Tibial artery (tissue), 4 donors: ENCODE results near the gene JPT2.
A peak's percentile ranks its signal among the peaks of the same experiment; 100 is the strongest.

Experiments used
- DNase-seq, 2 donors: peaks; one replicate each; pipeline ENCODE4 v3.0.0-alpha.2; 2019
- H3K27ac ChIP-seq, 2 donors: fragments of 200-600 bp; sonication (generic) in 1 of 2; 1 replicate in 1 of 2; 2 replicates in 1 of 2; pipeline ENCODE4 v1.5.1; 2018 to 2019; ENCODE audit warnings: mild to moderate bottlenecking in 1 of 2
- H3K27me3 ChIP-seq, 2 donors: fragments of 200-600 bp; sonication (generic) in 1 of 2; one replicate each; pipeline versions ENCODE4 v1.5.1 to v1.6.0; 2016 to 2019
- H3K36me3 ChIP-seq, 3 donors: fragments of 200-600 bp; sonication (generic) in 2 of 3; one replicate each; pipeline ENCODE4 v1.5.1; 2016 to 2019; ENCODE audit warnings: mild to moderate bottlenecking in 2 of 3
- H3K4me1 ChIP-seq, 4 donors: fragments of 200-600 bp; sonication (generic) in 2 of 4; 1 replicate in 3 of 4; 2 replicates in 1 of 4; pipeline ENCODE4 v1.5.1; 2016 to 2019
- H3K4me3 ChIP-seq, 2 donors: fragments of 200-600 bp; sonication (generic) in 1 of 2; 1 replicate in 1 of 2; 2 replicates in 1 of 2; pipeline ENCODE4 v1.5.1; 2018 to 2019; ENCODE audit warnings: mild to moderate bottlenecking in 2 of 2
- H3K9me3 ChIP-seq, 3 donors: fragments of 200-600 bp; sonication (generic) in 1 of 3; one replicate each; pipeline ENCODE4 v1.5.1; 2016 to 2019
- CTCF ChIP-seq, 2 experiments: fragments of 200-600 bp in 1 of 2; fragments of 450-650 bp in 1 of 2; IDR thresholded peaks; one replicate each; pipeline ENCODE4 v1.5.1; 2017 to 2019; ENCODE audit warnings: antibody characterized with exemption in 2 of 2, mild to moderate bottlenecking in 1 of 2, moderate library complexity in 1 of 2
- intact Hi-C: fragments of 100-400 bp; cut with DNase I; formaldehyde crosslinking; loops from one replicate; pipeline ENCODE4 v1.15.0; 2023; ENCODE audit warnings: low total_unique reads

JPT2 gene

DNA sequence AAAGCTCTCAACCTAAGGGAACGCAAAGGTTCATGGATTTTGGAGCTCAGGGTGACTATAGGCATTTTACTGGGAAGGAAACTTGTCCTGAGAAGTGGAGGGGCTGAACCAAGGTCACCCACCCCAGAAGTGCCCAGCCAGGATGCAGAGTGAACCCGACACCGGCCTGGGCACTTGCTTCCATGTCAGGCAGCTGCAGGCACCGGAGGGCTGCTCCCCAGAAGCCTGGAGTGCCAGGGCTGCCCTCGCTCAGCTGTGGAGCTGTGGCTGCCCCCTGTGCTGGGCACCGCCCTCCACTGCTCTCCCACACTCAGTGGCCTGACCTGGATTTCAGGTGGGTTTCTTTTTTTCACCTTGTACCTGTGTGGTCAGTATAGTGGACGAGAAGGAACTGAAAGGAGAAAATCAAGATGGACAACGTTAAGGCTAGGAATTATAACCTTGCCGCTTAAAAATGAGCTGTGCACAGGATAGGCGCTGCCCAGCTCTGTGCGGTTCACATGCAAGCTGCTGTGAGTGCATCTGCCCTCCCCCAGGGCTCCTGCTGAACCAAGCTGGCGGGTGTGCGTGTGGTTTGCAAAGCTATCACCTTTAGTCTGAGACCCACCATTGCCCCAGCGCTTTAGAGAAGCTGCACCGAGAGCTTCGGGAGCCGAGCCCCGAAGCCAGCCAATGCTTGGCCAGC lies 30.1 kb downstream of the JPT2 start:
- peaks cover 0 to 45% (median 29%) of the 10 kb centered on the region in 4 donors for H3K4me1 ChIP-seq

DNA sequence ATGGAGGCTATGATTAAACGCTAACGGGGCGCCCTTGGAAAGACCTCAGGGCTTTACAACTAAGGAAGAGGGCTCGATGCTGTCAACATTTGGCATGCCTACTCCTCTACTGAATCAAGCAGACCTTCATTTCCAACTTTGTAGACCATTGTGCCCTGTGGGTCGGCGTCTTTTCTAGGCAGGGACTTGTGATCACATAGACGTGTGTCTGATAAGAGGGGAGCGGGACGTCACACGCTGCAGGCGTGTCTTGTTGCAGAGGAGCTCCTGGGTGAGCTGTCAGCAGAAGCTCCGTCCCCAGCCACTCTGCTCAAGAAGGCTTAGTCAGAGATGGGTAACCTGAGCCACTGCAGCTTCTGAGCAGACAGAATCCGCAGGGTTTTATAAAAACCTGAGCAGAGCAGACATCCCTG lies 30.7 kb downstream of the JPT2 start:
- H3K9me3 ChIP-seq, result no peaks in the 10 kb centered on the region
- H3K4me3 ChIP-seq, result no peak overlapping the region
- H3K27ac ChIP-seq, result no peak overlapping the region
- peaks cover 0 to 50% (median 29%) of the 10 kb centered on the region in 4 donors for H3K4me1 ChIP-seq
- DNase-seq, result no peak
- peaks cover 0 to 13% (median 0%) of the 10 kb centered on the region in 3 donors for H3K36me3 ChIP-seq
- H3K27me3 ChIP-seq, result no peaks in the 10 kb centered on the region
- TF ChIP-seq CTCF (IDR thresholded peaks at IDR 0.05), result no peak
- intact Hi-C loops, result no loop called here

More for the DNA sequence above, 30.1 kb downstream of the JPT2 start:
- no peak for TF ChIP-seq CTCF (IDR thresholded peaks at IDR 0.05)
- Histone ChIP-seq H3K9me3 (no peaks in the 10 kb centered on the region), H3K27ac (no peak overlapping the region), H3K36me3 (peaks cover 0 to 13% (median 0%) of the 10 kb centered on the region in 3 donors), H3K27me3 (no peaks in the 10 kb centered on the region), H3K4me3 (peak overlapping the region in 1 of 2 donors; percentile 74)
- no peak for DNase-seq
- intact Hi-C loops, result no loop called here

GRCh38 chr16:1709356-1709755 lies 31.3 kb downstream of the JPT2 start:
- Histone ChIP-seq H3K9me3 (no peaks in the 10 kb centered on the region), H3K4me3 (no peak overlapping the region), H3K4me1 (peaks cover 0 to 52% (median 29%) of the 10 kb centered on the region in 4 donors), H3K36me3 (peaks cover 0 to 13% (median 0%) of the 10 kb centered on the region in 3 donors), H3K27me3 (no peaks in the 10 kb centered on the region), H3K27ac (no peak overlapping the region)
- DNase-seq, result no peak
- intact Hi-C loops, result no loop called here
- no peak for TF ChIP-seq CTCF (IDR thresholded peaks at IDR 0.05)

- Histone ChIP-seq H3K4me1 (peaks cover 0 to 45% (median 24%) of the 10 kb centered on the region in 4 donors), H3K9me3 (no peaks in the 10 kb centered on the region), H3K27me3 (no peaks in the 10 kb centered on the region), H3K36me3 (peaks cover 0 to 13% (median 0%) of the 10 kb centered on the region in 3 donors), H3K4me3 (no peak overlapping the region), H3K27ac (no peak overlapping the region)
- no peak for TF ChIP-seq CTCF (IDR thresholded peaks at IDR 0.05)
- DNase-seq, result no peak
- intact Hi-C loops, result no loop called here
These were observed 32.9 kb downstream of the JPT2 start for GRCh38 chr16:1710811-1711507.

DNA sequence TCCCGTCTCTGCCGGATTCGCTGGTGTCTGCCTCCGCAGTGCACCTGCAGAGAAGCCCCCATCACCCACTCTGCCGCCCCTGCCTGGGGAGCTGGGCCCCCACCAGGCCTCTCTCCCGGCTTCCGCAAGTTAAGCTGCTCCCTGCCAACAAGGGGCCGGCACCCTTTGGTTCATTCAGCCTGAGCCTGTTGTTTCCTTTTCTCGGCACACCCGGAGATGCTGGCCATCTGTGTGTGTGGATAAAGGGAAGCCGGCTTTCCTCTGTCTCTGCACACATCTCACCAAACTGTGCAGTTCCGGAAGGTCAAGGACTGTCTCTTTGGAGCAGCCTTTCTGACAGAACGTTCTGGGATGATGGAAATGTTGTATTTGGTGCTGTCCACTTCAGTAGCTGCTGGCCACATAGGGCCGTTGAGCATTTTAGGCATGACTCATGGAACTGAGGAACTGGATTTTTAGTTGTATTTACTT lies 34.7 kb downstream of the JPT2 start:
- Histone ChIP-seq H3K4me1 (peaks cover 0 to 34% (median 16%) of the 10 kb centered on the region in 4 donors), H3K4me3 (no peak overlapping the region), H3K9me3 (no peaks in the 10 kb centered on the region), H3K27ac (no peak overlapping the region), H3K36me3 (peaks cover 0 to 13% (median 0%) of the 10 kb centered on the region in 3 donors), H3K27me3 (no peaks in the 10 kb centered on the region)
- intact Hi-C loops, result no loop called here
- no peak for DNase-seq
- TF ChIP-seq CTCF (IDR thresholded peaks at IDR 0.05), result no peak
